GM12878 (cell line): ENCODE measurements around the gene FLYWCH2. TPM values are rescaled to one million over a fixed set of nuclear protein-coding genes. Genes with fewer than 3 reads are reported as not detected.

Experiments
- ATAC-seq: fragments of 200-7000 bp; cut with Tn5 transposase; 3 replicates; pipeline ENCODE4 v1.9.1; 2020; ENCODE audit warnings: mild to moderate bottlenecking, moderate library complexity
- BruUV-seq: library from RNA; stranded (reverse); fragments of 400-500 nt; replicated peaks from 2 replicates; lab custom pipeline; 2021; lab: Mats Ljungman, UMichigan
- CTCF ChIA-PET: fragments of 300-600 bp; sonication (Branson Sonifier 250); formaldehyde crosslinking; extraction: SDS; loops from one replicate; lab custom pipeline; 2021; ENCODE audit warnings: inconsistent platforms; lab: Yijun Ruan, JAX
- POLR2A ChIA-PET: fragments of 350-600 bp; formaldehyde crosslinking; extraction: SDS; loops from one replicate; lab custom pipeline; 2021; ENCODE audit warnings: inconsistent platforms; lab: Charles Lee
- RAD21 ChIA-PET: fragments of 300-600 bp; sonication (Branson Sonifier 250); formaldehyde crosslinking; loops from one replicate; lab custom pipeline; 2023; ENCODE audit warnings: antibody characterized with exemption; ENCODE audit not compliant: unreplicated experiment; lab: Charles Lee
- SMC1A ChIA-PET: fragments of 300-600 bp; sonication (Branson Sonifier 250); formaldehyde crosslinking; loops from one replicate; lab custom pipeline; 2023; ENCODE audit not compliant: unreplicated experiment, uncharacterized antibody; lab: Charles Lee
- DNase-seq: peaks from one replicate; pipeline ENCODE4 v3.0.0-alpha.2; 2011; ENCODE audit warnings: low read depth, low spot score
- FAIRE-seq: peaks from 3 replicates; lab custom pipeline; 2011; peaks lifted over from hg19 to GRCh38; lab: Jason Lieb, UNC
- H2AFZ ChIP-seq: 2 replicates; pipeline ENCODE4 v1.6.0; 2011; ENCODE audit warnings: low read depth, low read length, control low read depth; ENCODE audit not compliant: control insufficient read depth
- H3K27ac ChIP-seq: 2 replicates; pipeline ENCODE4 v1.5.1; 2011; ENCODE audit warnings: control low read depth; ENCODE audit not compliant: control insufficient read depth, insufficient read depth
- H3K27me3 ChIP-seq, 2 experiments: replicated peaks in 1 of 2; 2 replicates each; pipeline versions ENCODE4 v1.6.0 to v1.6.1; 2011; ENCODE audit warnings: low read length in 1 of 2; ENCODE audit not compliant: control insufficient read depth in 2 of 2, insufficient read depth in 2 of 2
- H3K36me3 ChIP-seq, 2 experiments: 2 replicates each; pipeline ENCODE4 v1.5.1; 2011; ENCODE audit warnings: low read length in 1 of 2; ENCODE audit not compliant: control insufficient read depth in 2 of 2, insufficient read depth in 2 of 2
- H3K4me1 ChIP-seq: 2 replicates; pipeline ENCODE4 v1.6.1; 2011; ENCODE audit warnings: mild to moderate bottlenecking, low read length, moderate library complexity, mixed read lengths; ENCODE audit not compliant: control insufficient read depth, insufficient read depth
- H3K4me2 ChIP-seq: 2 replicates; pipeline ENCODE4 v1.6.0; 2011; ENCODE audit warnings: control low read depth; ENCODE audit not compliant: control insufficient read depth, insufficient read depth
- H3K4me3 ChIP-seq: fragments of 200-600 bp; sonication (generic); 2 replicates; pipeline ENCODE4 v1.5.1; 2016
- H3K79me2 ChIP-seq: 2 replicates; pipeline ENCODE4 v1.6.0; 2011; ENCODE audit warnings: low read length; ENCODE audit not compliant: control insufficient read depth, insufficient read depth
- H3K9ac ChIP-seq: 2 replicates; pipeline ENCODE4 v1.8.0; 2011; ENCODE audit warnings: low read length, control low read depth, mixed read lengths; ENCODE audit not compliant: control insufficient read depth, insufficient read depth
- H3K9me3 ChIP-seq: replicated peaks from 3 replicates; pipeline ENCODE4 v1.5.1; 2011; ENCODE audit warnings: mild to moderate bottlenecking, low read length; ENCODE audit not compliant: control insufficient read depth, insufficient read depth
- H4K20me1 ChIP-seq: 2 replicates; pipeline ENCODE4 v1.6.0; 2011; ENCODE audit not compliant: control insufficient read depth, insufficient read depth
- IRF3 ChIP-seq: fragments of 450-650 bp; IDR thresholded peaks from 2 replicates; pipeline ENCODE4 v1.6.1; 2014; ENCODE audit warnings: mild to moderate bottlenecking
- ZNF274 ChIP-seq: IDR thresholded peaks from one replicate; pipeline ENCODE4 v1.8.0; 2011; ENCODE audit not compliant: insufficient read length, insufficient read depth
- WGBS: methylation state at CpG from one replicate; pipeline ENCODE4 v1.1.6; 2016; ENCODE audit warnings: low lambda C conversion rate; ENCODE audit not compliant: insufficient replicate concordance, insufficient coverage; ENCODE audit errors: missing lambda C conversion rate; 5-methylcytosine and 5-hydroxymethylcytosine counted together
- in situ Hi-C: fragments of 300-500 bp; cut with MboI; formaldehyde crosslinking; loops from 9 replicates; pipeline ENCODE4 v1.14.3; 2018; ENCODE audit warnings: mixed read lengths
- intact Hi-C: fragments of 100-400 bp; cut with micrococcal nuclease; formaldehyde crosslinking; loops from one replicate; pipeline ENCODE4 v1.14.2; 2022; ENCODE audit not compliant: unreplicated experiment
- polyA plus RNA-seq, 11 experiments: library from polyadenylated mRNA; depleted of rRNA in 4 of 11; unstranded in 6 of 11; stranded (reverse) in 5 of 11; fragments of >200 nt; fragmentation: Nextera tagmentation in 4 of 11; fragmentation: Illumina TruSeq in 1 of 11; extraction: Ambion mirVana in 4 of 11; extraction: Trizol in 1 of 11; gene quantifications; 1 replicate in 1 of 11; 2 replicates in 10 of 11; pipeline versions ENCODE4 v1.2.1 to v1.2.3, GENCODE V29; 2011 to 2016; ENCODE audit warnings: inconsistent platforms in 2 of 11, missing spikeins in 2 of 11, low read depth in 1 of 11
- total RNA-seq, 4 experiments: library from RNA; depleted of rRNA in 3 of 4; stranded (reverse); fragments of >200 nt in 3 of 4; fragmentation: Illumina TruSeq in 1 of 4; extraction: Trizol in 1 of 4; gene quantifications; 2 replicates each; pipeline versions ENCODE4 v1.2.1 to v1.2.3, GENCODE V29; 2013 to 2021

Gene FLYWCH2
- total and polyA plus RNA-seq, 10 of the 15 experiments (the other 5 are each of a cell fraction or from before 2014, with no cell fraction given): 0.27 to 43.1 (median 17.7) TPM

- 16% methylated on average over 5 of the region's 5 CpGs for WGBS
- peaks cover 9% of the 10 kb centered on the region for H3K79me2 ChIP-seq
- intact Hi-C loops (no loop called here), in situ Hi-C loops (loop anchor here (5.0 kb wide), 1 partner anchor 33 kb away; no protein-coding TSS in a partner anchor)
- BruUV-seq: no TSS peak
- H3K4me2 ChIP-seq: no peak overlapping the region
- ChIA-PET RAD21 (interaction anchor here (1.1 to 2.1 kb wide), 4 partner anchors 10 to 44 kb away, joined by 3 to 19 read pairs (median 6); partner anchors contain the start of gene FLYWCH2), SMC1A (interaction anchor here (0.6 to 1.1 kb wide), 3 partner anchors 9 to 71 kb away, joined by 3 to 5 read pairs (median 4); no protein-coding TSS in a partner anchor), CTCF (interaction anchor here (0.8 to 2.5 kb wide), 8 partner anchors 10 to 72 kb away, joined by 3 to 14 read pairs (median 6); no protein-coding TSS in a partner anchor), POLR2A (interaction anchor here (1.0 to 2.4 kb wide), 5 partner anchors 16 to 69 kb away, joined by 4 to 8 read pairs (median 6); partner anchors contain the start of genes FLYWCH2 and PKMYT1)
- no peak overlapping the region for H3K27ac ChIP-seq
- H3K4me1 ChIP-seq: peaks cover 9% of the 10 kb centered on the region
- no peaks in the 10 kb centered on the region for H3K9me3 ChIP-seq
- H3K36me3 ChIP-seq: peaks cover 0 to 2% of the 10 kb centered on the region in 2 experiments; a peak in 1 of 4 replicates
- TF ChIP-seq IRF3 (no peak), ZNF274 (no peak)
- H3K27me3 ChIP-seq: no peaks in the 10 kb centered on the region
- no peak for DNase-seq
- no peak overlapping the region for H3K9ac ChIP-seq
- H3K4me3 ChIP-seq: no peak overlapping the region
- ATAC-seq: no peak
- no peaks in the 10 kb centered on the region for H4K20me1 ChIP-seq
- no peak overlapping the region for H2AFZ ChIP-seq
- FAIRE-seq: no peak
These were observed 27.5 kb downstream of the FLYWCH2 start for GRCh38 chr16:2910441-2910969.
